Neural cell (in vitro differentiated cells): ENCODE measurements around the gene PRKAR1B. TPM values are rescaled to one million over a fixed set of nuclear protein-coding genes. Genes with fewer than 3 reads are reported as not detected.

Source experiments
- H2AFZ ChIP-seq: fragments of 200-600, 300-800 bp; sonication (generic), shearing (Covaris generic); 2 replicates; pipeline ENCODE4 v1.6.0; 2014; ENCODE audit warnings: low read depth, mild to moderate bottlenecking, antibody characterized with exemption, low read length, moderate library complexity
- H3F3A ChIP-seq: fragments of 200-600 bp; shearing (Covaris generic); 2 replicates; pipeline ENCODE4 v1.6.1; 2016; ENCODE audit warnings: mild to moderate bottlenecking, moderate library complexity, mixed read lengths, antibody characterized with exemption, low read length; ENCODE audit not compliant: insufficient read depth, poor library complexity, severe bottlenecking
- H3K27ac ChIP-seq: fragments of 200-600, 300-800 bp; sonication (generic), shearing (Covaris generic); 2 replicates; pipeline ENCODE4 v1.5.1; 2014; ENCODE audit warnings: mild to moderate bottlenecking, low read length, moderate library complexity
- H3K27me3 ChIP-seq: fragments of 300-800, 200-600 bp; sonication (generic), shearing (Covaris generic); 2 replicates; pipeline ENCODE4 v1.6.0; 2014; ENCODE audit warnings: mild to moderate bottlenecking, low read depth, low read length, moderate library complexity; ENCODE audit not compliant: insufficient read depth
- H3K36me3 ChIP-seq: fragments of 300-800, 200-600 bp; sonication (generic), shearing (Covaris generic); 2 replicates; pipeline ENCODE4 v1.5.1; 2014; ENCODE audit warnings: mild to moderate bottlenecking, antibody characterized with exemption, low read length, moderate library complexity; ENCODE audit not compliant: insufficient read depth
- H3K4me2 ChIP-seq: fragments of 300-800, 200-600 bp; sonication (generic), shearing (Covaris generic); 2 replicates; pipeline ENCODE4 v1.6.0; 2014; ENCODE audit warnings: mild to moderate bottlenecking, low read length
- H3K4me3 ChIP-seq: fragments of 300-800, 200-600 bp; sonication (generic), shearing (Covaris generic); 2 replicates; pipeline ENCODE4 v1.5.1; 2014; ENCODE audit warnings: mild to moderate bottlenecking, low read length, moderate library complexity
- H3K79me2 ChIP-seq: fragments of 200-600 bp; shearing (Covaris generic); replicated peaks from 2 replicates; pipeline ENCODE4 v1.6.0; 2014; ENCODE audit warnings: mild to moderate bottlenecking, low read length, moderate library complexity; ENCODE audit not compliant: insufficient read depth
- H3K9ac ChIP-seq: fragments of 300-800, 200-600 bp; sonication (generic), shearing (Covaris generic); 2 replicates; pipeline ENCODE4 v1.6.1; 2016; ENCODE audit warnings: mild to moderate bottlenecking, low read length, mixed read lengths
- H3K9me2 ChIP-seq: fragments of 200-600 bp; shearing (Covaris generic); 2 replicates; pipeline ENCODE4 v1.6.1; 2016; ENCODE audit warnings: mild to moderate bottlenecking, low read length, mixed read lengths; ENCODE audit not compliant: insufficient read depth
- H3K9me3 ChIP-seq: fragments of 200-600, 300-800 bp; sonication (generic), shearing (Covaris generic); 2 replicates; pipeline ENCODE4 v1.6.1; 2016; ENCODE audit warnings: mild to moderate bottlenecking, mixed run types, low read length, moderate library complexity, mixed read lengths
- H4K20me1 ChIP-seq: fragments of 200-600 bp; shearing (Covaris generic); 2 replicates; pipeline ENCODE4 v1.6.1; 2016; ENCODE audit warnings: mild to moderate bottlenecking, mixed run types; ENCODE audit not compliant: insufficient read depth
- EP300 ChIP-seq: fragments of 450-650 bp; conservative IDR thresholded peaks from 2 replicates; pipeline ENCODE4 v1.6.1; 2014; ENCODE audit warnings: antibody characterized with exemption, mild to moderate bottlenecking, moderate library complexity; ENCODE audit not compliant: poor library complexity, severe bottlenecking
- EZH2 ChIP-seq: fragments of 200-600, 300-800 bp; shearing (Covaris generic), sonication (generic); IDR thresholded peaks from 2 replicates; pipeline ENCODE4 v1.6.1; 2014; ENCODE audit warnings: antibody characterized with exemption, low read length, borderline replicate concordance, mild to moderate bottlenecking; ENCODE audit not compliant: insufficient read depth, poor library complexity, severe bottlenecking
- MXI1 ChIP-seq: fragments of 450-650 bp; conservative IDR thresholded peaks from 2 replicates; pipeline ENCODE4 v1.6.1; 2014; ENCODE audit warnings: antibody characterized with exemption, mild to moderate bottlenecking; ENCODE audit not compliant: poor library complexity, severe bottlenecking
- POLR2AphosphoS5 ChIP-seq: IDR thresholded peaks from 2 replicates; pipeline ENCODE4 v1.6.1; 2012
- RAD21 ChIP-seq: fragments of 450-650 bp; conservative IDR thresholded peaks from 2 replicates; pipeline ENCODE4 v1.6.1; 2014; ENCODE audit warnings: antibody characterized with exemption, mild to moderate bottlenecking, moderate library complexity
- SMC3 ChIP-seq: fragments of 450-650 bp; conservative IDR thresholded peaks from 2 replicates; pipeline ENCODE4 v1.6.1; 2014; ENCODE audit warnings: antibody characterized with exemption, mild to moderate bottlenecking, moderate library complexity; ENCODE audit not compliant: poor library complexity
- TAF1 ChIP-seq: IDR thresholded peaks from 2 replicates; pipeline ENCODE4 v1.6.1; 2012; ENCODE audit warnings: low read depth
- polyA plus RNA-seq: library from polyadenylated mRNA; depleted of rRNA; stranded (reverse); fragments of >200 nt; gene quantifications from 2 replicates; pipeline ENCODE4 v1.2.3, GENCODE V29; 2014
- TF ChIP-seq, protein P1 (sequence below): fragments of 450-650 bp; IDR thresholded peaks from 2 replicates; pipeline ENCODE4 v1.5.1; 2014; ENCODE audit warnings: antibody characterized with exemption, mild to moderate bottlenecking, moderate library complexity; ENCODE audit not compliant: poor library complexity, severe bottlenecking
- TF ChIP-seq, protein P2 (sequence below): IDR thresholded peaks from 2 replicates; pipeline ENCODE4 v1.6.1; 2012; ENCODE audit warnings: borderline replicate concordance

PRKAR1B gene
- polyA plus RNA-seq, 1 donor from 2014 or later, result 38.6 TPM

DNA sequence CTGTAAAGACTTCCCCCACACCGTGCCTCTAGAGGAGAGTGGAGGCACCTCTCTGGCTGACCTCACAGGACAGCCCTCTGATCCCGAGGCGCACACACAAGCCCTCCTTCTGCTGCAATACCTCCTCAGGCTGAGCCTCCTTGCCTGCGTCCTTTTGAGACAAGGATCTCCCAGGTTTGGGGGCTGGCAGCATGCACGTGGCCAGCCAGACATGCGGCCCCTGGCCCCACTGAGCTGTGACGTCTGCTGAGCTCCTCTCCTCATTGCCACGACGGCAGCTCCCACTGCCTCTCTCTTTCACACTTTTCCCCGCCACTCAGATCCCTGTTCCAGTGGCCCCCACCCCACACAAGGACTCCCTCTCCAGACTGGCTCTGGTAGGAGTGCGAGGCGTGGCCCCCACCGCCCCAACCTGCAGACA, 12.8 kb downstream of the PRKAR1B start:
- no peaks in the 10 kb centered on the region for H3F3A ChIP-seq
- H3K4me2 ChIP-seq, result no peak overlapping the region
- H3K9me3 ChIP-seq, result no peaks in the 10 kb centered on the region
- H4K20me1 ChIP-seq, result no peaks in the 10 kb centered on the region
- H3K9ac ChIP-seq, result no peak overlapping the region
- no peaks in the 10 kb centered on the region for H3K79me2 ChIP-seq
- TF ChIP-seq RAD21, result no peak
- no peak for TF ChIP-seq EP300
- TF ChIP-seq, protein P1, sequence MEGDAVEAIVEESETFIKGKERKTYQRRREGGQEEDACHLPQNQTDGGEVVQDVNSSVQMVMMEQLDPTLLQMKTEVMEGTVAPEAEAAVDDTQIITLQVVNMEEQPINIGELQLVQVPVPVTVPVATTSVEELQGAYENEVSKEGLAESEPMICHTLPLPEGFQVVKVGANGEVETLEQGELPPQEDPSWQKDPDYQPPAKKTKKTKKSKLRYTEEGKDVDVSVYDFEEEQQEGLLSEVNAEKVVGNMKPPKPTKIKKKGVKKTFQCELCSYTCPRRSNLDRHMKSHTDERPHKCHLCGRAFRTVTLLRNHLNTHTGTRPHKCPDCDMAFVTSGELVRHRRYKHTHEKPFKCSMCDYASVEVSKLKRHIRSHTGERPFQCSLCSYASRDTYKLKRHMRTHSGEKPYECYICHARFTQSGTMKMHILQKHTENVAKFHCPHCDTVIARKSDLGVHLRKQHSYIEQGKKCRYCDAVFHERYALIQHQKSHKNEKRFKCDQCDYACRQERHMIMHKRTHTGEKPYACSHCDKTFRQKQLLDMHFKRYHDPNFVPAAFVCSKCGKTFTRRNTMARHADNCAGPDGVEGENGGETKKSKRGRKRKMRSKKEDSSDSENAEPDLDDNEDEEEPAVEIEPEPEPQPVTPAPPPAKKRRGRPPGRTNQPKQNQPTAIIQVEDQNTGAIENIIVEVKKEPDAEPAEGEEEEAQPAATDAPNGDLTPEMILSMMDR, result no peak
- no peak for TF ChIP-seq SMC3
- no peak for TF ChIP-seq MXI1
- TF ChIP-seq EZH2, result no peak
- TF ChIP-seq POLR2AphosphoS5, result no peak
- TF ChIP-seq, protein P2, sequence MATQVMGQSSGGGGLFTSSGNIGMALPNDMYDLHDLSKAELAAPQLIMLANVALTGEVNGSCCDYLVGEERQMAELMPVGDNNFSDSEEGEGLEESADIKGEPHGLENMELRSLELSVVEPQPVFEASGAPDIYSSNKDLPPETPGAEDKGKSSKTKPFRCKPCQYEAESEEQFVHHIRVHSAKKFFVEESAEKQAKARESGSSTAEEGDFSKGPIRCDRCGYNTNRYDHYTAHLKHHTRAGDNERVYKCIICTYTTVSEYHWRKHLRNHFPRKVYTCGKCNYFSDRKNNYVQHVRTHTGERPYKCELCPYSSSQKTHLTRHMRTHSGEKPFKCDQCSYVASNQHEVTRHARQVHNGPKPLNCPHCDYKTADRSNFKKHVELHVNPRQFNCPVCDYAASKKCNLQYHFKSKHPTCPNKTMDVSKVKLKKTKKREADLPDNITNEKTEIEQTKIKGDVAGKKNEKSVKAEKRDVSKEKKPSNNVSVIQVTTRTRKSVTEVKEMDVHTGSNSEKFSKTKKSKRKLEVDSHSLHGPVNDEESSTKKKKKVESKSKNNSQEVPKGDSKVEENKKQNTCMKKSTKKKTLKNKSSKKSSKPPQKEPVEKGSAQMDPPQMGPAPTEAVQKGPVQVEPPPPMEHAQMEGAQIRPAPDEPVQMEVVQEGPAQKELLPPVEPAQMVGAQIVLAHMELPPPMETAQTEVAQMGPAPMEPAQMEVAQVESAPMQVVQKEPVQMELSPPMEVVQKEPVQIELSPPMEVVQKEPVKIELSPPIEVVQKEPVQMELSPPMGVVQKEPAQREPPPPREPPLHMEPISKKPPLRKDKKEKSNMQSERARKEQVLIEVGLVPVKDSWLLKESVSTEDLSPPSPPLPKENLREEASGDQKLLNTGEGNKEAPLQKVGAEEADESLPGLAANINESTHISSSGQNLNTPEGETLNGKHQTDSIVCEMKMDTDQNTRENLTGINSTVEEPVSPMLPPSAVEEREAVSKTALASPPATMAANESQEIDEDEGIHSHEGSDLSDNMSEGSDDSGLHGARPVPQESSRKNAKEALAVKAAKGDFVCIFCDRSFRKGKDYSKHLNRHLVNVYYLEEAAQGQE, result no peak
- TF ChIP-seq TAF1, result no peak
- no peak overlapping the region for H3K4me3 ChIP-seq
- H3K36me3 ChIP-seq, result no peaks in the 10 kb centered on the region
- H2AFZ ChIP-seq, result no peak overlapping the region
- H3K27ac ChIP-seq, result no peak overlapping the region
- no peaks in the 10 kb centered on the region for H3K27me3 ChIP-seq
- H3K9me2 ChIP-seq, result no peaks in the 10 kb centered on the region

DNA sequence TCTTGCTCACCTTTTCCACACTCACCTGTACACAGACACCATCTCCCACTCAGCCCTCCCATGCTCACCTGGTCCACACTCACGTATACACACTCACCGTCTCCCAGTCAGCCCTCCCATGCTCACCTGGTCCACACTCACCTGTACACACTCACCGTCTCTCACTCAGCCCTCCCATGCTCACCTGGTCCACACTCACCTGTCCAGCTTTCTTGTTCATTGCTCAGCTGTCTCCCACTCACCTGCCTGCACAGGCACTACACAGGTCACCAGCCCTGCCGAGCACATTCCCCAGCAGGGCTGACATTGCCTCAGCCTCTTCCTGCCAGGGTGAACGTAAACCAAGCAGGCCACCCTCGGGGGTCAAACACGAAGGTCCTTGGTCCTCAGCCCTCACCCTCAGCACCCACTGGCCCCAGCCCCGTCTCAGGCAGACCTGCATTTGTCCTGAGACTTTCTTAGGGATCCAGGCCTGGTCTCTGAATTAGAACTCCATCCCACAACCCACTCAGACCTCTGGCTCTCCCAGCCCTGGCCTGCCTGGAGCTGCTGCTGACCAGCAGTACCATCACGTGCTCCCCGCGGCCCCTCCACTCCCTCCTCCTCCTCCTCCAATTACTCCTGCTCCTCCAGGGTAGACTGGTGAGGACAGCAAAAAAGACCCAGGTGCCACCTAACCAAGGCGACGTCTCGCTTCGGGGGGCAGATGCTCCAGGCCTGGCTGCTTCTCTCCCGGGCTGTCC, 13.4 kb downstream of the PRKAR1B start:
- no peak overlapping the region for H3K4me3 ChIP-seq
- H3K9me3 ChIP-seq, result no peaks in the 10 kb centered on the region
- H3K36me3 ChIP-seq, result no peaks in the 10 kb centered on the region
- no peaks in the 10 kb centered on the region for H3F3A ChIP-seq
- H3K9ac ChIP-seq, result no peak overlapping the region
- H3K9me2 ChIP-seq, result no peaks in the 10 kb centered on the region
- no peak overlapping the region for H3K27ac ChIP-seq
- no peaks in the 10 kb centered on the region for H3K27me3 ChIP-seq
- TF ChIP-seq EZH2, result no peak
- TF ChIP-seq, protein P2, result no peak
- no peak for TF ChIP-seq TAF1
- no peak for TF ChIP-seq EP300
- TF ChIP-seq SMC3, result no peak
- TF ChIP-seq RAD21, result no peak
- TF ChIP-seq POLR2AphosphoS5, result no peak
- TF ChIP-seq, protein P1, result no peak
- no peak for TF ChIP-seq MXI1
- H4K20me1 ChIP-seq, result no peaks in the 10 kb centered on the region
- no peak overlapping the region for H2AFZ ChIP-seq
- no peak overlapping the region for H3K4me2 ChIP-seq
- no peaks in the 10 kb centered on the region for H3K79me2 ChIP-seq
